Right lobe of liver (tissue), 6 donors: ENCODE measurements around the gene EIF3F. TPM values are rescaled to one million over a fixed set of nuclear protein-coding genes. Genes with fewer than 3 reads are reported as not detected.
"Not testable (repeated sequence)": the region's sequence is repeated elsewhere in the genome, so short reads cannot be mapped to it uniquely, and the experiment has no call there.

Experiments used
- ATAC-seq, 4 donors: fragments of 200-7000 bp; cut with Tn5 transposase; one replicate each; pipeline ENCODE4 v1.9.1; 2020; ENCODE audit warnings: mild to moderate bottlenecking in 4 of 4, moderate library complexity in 4 of 4
- DNase-seq, 3 donors: peaks; one replicate each; pipeline ENCODE4 v3.0.0-alpha.2; 2020
- H3K27ac ChIP-seq, 3 donors: fragments of 200-600 bp; one replicate each; pipeline ENCODE4 v1.8.0; 2022
- H3K27me3 ChIP-seq, 2 donors: fragments of 200-600 bp; one replicate each; pipeline ENCODE4 v1.8.0; 2022
- H3K36me3 ChIP-seq, 4 donors: fragments of 200-600 bp; sonication (generic) in 1 of 4; one replicate each; pipeline versions ENCODE4 v1.5.1 to v1.8.0; 2017 to 2022; ENCODE audit warnings: control low read depth in 1 of 4
- H3K4me1 ChIP-seq, 4 donors: fragments of 200-600 bp; sonication (generic) in 1 of 4; one replicate each; pipeline versions ENCODE4 v1.5.1 to v1.8.0; 2017 to 2022; ENCODE audit warnings: control low read depth in 1 of 4
- H3K4me3 ChIP-seq, 3 donors: fragments of 200-600 bp; one replicate each; pipeline ENCODE4 v1.8.0; 2022
- H3K9me3 ChIP-seq, 4 donors: fragments of 200-600 bp; sonication (generic) in 1 of 4; one replicate each; pipeline versions ENCODE4 v1.5.1 to v1.8.0; 2017 to 2022; ENCODE audit warnings: control low read depth in 1 of 4
- POLR2A ChIP-seq: fragments of 450-650 bp; IDR thresholded peaks from one replicate; pipeline ENCODE4 v1.6.1; 2017; ENCODE audit warnings: antibody characterized with exemption, mild to moderate bottlenecking
- WGBS: methylation state at CpG from one replicate; pipeline ENCODE4 v1.1.6; 2018; ENCODE audit warnings: low coverage, low lambda C conversion rate; ENCODE audit not compliant: insufficient coverage; ENCODE audit errors: missing lambda C conversion rate; 5-methylcytosine and 5-hydroxymethylcytosine counted together
- intact Hi-C, 2 donors: fragments of 100-400 bp; cut with DNase I; formaldehyde crosslinking; loops; one replicate each; pipeline versions ENCODE4 v1.11.2 to v1.14.1; 2022
- total RNA-seq, 6 experiments: library from RNA; depleted of rRNA in 2 of 6; stranded (reverse); fragments of >200 nt in 2 of 6; fragmentation: NEBNext Ultra II Directional in 3 of 6; extraction: Animal tissue kit (Norgen Biotek cat#: 25700) in 3 of 6; gene quantifications; one replicate each; pipeline versions ENCODE4 v1.1.0 to v1.2.4, GENCODE V29; 2016 to 2023
- TF ChIP-seq, protein P1 (sequence below), 4 donors: fragments of 200-600 bp in 3 of 4; fragments of 450-650 bp in 1 of 4; IDR thresholded peaks; one replicate each; pipeline versions ENCODE4 v1.5.1 to v1.8.0; 2016 to 2022; ENCODE audit warnings: antibody characterized with exemption in 4 of 4, mild to moderate bottlenecking in 2 of 4
- donor health status: DM: no; HTN: yes; CAD: no.
- donor health status: DM: no; HTN: no; CAD: no.
- donor health status: DM: no; HTN: no; CAD: no.
- donor health status: DM: no; HTN: yes; CAD: no.
- donor health status: DM: no; HTN: yes; CAD: no.

The EIF3F gene
- total RNA-seq, 6 experiments from 2014 or later = 69.9 to 97.0 (median 84.0) TPM

DNA sequence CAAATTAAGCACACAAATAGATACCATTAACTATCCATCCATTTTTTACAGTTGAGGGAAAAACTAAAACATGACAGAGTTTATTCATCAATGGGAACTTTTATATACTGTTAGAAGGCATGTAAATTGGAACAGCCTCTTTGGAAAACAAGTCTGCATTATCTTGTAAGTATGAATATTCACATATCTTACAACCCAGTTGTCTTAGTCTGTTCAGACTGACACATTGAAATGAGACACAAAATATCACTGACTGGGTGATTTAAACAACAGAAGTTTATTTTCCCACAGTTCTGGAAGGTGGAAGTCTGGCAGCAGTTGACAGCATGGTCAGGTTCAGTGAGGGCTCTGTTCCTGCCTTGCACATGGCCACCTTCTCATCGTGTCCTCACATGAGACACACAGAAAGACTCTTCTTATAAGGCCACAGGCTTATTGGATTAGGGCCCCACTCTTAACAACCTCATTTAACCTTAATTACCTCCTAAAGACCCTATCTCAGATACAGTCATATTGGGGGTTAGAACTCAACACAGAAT is 5.4 kb upstream of the EIF3F start:
- H3K4me1 ChIP-seq = peaks cover 0 to 4% (median 0%) of the 10 kb centered on the region in 4 donors
- no peaks in the 10 kb centered on the region for H3K9me3 ChIP-seq
- intact Hi-C loops = loop anchor here in 1 of 2 donors (5.0 kb wide), 1 partner anchor 79 kb away; no protein-coding TSS in a partner anchor
- TF ChIP-seq POLR2A = no peak
- TF ChIP-seq, protein P1, sequence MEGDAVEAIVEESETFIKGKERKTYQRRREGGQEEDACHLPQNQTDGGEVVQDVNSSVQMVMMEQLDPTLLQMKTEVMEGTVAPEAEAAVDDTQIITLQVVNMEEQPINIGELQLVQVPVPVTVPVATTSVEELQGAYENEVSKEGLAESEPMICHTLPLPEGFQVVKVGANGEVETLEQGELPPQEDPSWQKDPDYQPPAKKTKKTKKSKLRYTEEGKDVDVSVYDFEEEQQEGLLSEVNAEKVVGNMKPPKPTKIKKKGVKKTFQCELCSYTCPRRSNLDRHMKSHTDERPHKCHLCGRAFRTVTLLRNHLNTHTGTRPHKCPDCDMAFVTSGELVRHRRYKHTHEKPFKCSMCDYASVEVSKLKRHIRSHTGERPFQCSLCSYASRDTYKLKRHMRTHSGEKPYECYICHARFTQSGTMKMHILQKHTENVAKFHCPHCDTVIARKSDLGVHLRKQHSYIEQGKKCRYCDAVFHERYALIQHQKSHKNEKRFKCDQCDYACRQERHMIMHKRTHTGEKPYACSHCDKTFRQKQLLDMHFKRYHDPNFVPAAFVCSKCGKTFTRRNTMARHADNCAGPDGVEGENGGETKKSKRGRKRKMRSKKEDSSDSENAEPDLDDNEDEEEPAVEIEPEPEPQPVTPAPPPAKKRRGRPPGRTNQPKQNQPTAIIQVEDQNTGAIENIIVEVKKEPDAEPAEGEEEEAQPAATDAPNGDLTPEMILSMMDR (IDR thresholded peaks at IDR 0.05) = no peak
- H3K27ac ChIP-seq = no peak overlapping the region
- H3K36me3 ChIP-seq = no peaks in the 10 kb centered on the region
- H3K4me3 ChIP-seq = no peak overlapping the region
- no peak for DNase-seq
- ATAC-seq = no peak
- no peaks in the 10 kb centered on the region for H3K27me3 ChIP-seq
- WGBS = 57% methylated on average over 1 of the region's 1 CpG

DNA sequence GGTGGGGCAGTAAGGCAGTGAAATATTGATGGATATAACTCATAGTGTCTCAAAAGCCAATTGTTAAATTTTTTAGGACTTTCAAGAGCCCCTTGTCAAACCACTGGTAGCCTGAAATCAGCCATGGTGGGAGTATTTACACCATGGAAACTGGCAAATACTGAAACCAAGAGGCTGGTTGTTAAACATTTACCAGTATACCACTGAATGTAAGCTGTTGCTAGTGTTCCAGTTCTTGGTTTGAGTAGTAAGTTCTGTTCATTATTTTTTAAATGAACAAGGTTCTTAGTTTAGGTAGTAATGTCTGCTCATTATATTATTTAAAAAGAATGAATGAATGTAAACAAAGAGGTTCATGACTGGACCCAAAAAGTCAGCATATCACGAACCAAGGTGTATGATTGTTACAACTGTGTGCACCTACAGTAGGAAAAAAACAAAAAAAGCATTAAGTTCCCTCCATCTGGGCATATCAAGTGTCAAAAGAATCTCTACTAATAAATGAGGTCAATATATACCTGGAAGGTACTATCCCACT is 4.5 kb upstream of the EIF3F start:
- no peak overlapping the region for H3K4me3 ChIP-seq
- no peak overlapping the region for H3K27ac ChIP-seq
- DNase-seq (no peak), ATAC-seq (no peak)
- H3K9me3 ChIP-seq = no peaks in the 10 kb centered on the region
- TF ChIP-seq, protein P1 (IDR thresholded peaks at IDR 0.05) = no peak
- TF ChIP-seq POLR2A = no peak
- 76% methylated on average over 1 of the region's 1 CpG for WGBS
- peaks cover 0 to 5% (median 0%) of the 10 kb centered on the region in 4 donors for H3K4me1 ChIP-seq
- intact Hi-C loops = loop anchor here in 1 of 2 donors (5.0 kb wide), 1 partner anchor 80 kb away; no protein-coding TSS in a partner anchor
- H3K27me3 ChIP-seq = no peaks in the 10 kb centered on the region
- no peaks in the 10 kb centered on the region for H3K36me3 ChIP-seq

DNA sequence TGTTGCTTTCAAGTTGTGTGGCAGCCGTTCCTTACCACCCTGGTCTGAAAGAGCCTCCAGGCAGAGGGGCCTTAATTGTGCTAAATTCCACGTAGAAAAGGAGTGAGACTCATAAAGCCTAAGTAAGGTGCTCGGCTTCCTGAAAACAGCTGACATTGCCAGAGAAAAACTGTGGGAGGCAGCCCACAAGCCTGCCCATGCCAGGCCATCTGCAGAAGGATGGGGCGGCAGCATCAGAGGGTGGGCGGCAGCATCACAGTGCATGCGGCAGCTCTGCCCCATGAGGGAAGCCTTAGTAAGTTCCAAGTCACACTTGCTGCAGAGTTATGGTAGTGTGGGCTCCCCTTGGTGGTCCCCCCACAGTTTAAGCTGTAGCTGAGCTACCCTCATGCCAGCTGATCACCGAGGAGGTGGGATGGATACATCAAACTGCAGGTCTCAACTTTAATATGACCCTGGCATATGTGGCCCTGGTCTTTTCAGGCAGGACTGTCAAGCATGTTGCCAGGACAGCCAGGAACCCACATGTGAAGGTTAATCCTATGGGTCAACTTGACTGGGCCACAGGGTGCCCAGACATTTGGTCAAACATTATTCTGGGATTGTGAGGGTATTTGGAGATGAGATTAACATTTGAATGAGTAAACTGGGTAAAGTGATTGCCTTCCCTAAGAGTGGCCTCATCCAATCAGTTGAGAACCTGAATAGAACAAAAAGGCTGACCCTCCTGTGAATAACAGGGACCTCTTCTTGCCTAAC is 3.1 kb upstream of the EIF3F start:
- H3K9me3 ChIP-seq = no peaks in the 10 kb centered on the region
- no peak overlapping the region for H3K4me3 ChIP-seq
- no peak overlapping the region for H3K27ac ChIP-seq
- WGBS = 10% methylated on average over 3 of the region's 7 CpGs
- ATAC-seq = no peak
- intact Hi-C loops = loop anchor here in 1 of 2 donors (5.0 kb wide), 1 partner anchor 82 kb away; no protein-coding TSS in a partner anchor
- H3K4me1 ChIP-seq = peaks cover 0 to 17% (median 6%) of the 10 kb centered on the region in 4 donors
- no peaks in the 10 kb centered on the region for H3K36me3 ChIP-seq
- TF ChIP-seq, protein P1 (IDR thresholded peaks at IDR 0.05) = no peak
- TF ChIP-seq POLR2A = no peak
- H3K27me3 ChIP-seq = no peaks in the 10 kb centered on the region
- DNase-seq = no peak

DNA sequence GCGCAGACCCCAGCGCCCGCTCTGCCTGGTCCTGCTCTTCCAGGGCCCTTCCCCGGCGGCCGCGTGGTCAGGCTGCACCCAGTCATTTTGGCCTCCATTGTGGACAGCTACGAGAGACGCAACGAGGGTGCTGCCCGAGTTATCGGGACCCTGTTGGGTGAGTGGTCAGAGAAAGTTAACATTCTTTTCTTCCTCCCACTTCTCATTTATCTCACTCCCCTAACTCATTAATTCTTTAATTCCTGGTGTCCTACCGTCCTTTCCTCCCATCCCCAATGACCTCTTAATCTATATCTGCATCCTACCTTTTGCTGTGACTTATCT is 385 bp downstream of the EIF3F start:
- peak overlapping the region; percentile 79 to 81 (median 81) for H3K4me3 ChIP-seq
- peak overlapping the region; percentile 37 to 55 (median 48) for H3K27ac ChIP-seq
- H3K27me3 ChIP-seq, DNase-seq, H3K9me3 ChIP-seq, ATAC-seq: not testable (repeated sequence)
- WGBS = 0% methylated on average over 7 of the region's 13 CpGs
- peaks cover 0 to 22% (median 8%) of the 10 kb centered on the region in 4 donors for H3K4me1 ChIP-seq
- peak; percentile 4 for TF ChIP-seq POLR2A
- H3K36me3 ChIP-seq = peaks cover 0 to 12% (median 2%) of the 10 kb centered on the region in 4 donors
- intact Hi-C loops = loop anchor here (5.0 kb wide), 1 partner anchor 95 kb away; no protein-coding TSS in a partner anchor
